Measurements from ENCODE around the gene ANKMY1.

GRCh38 chr2:240582781-240583180, 25.0 kb upstream of the ANKMY1 start:
- no peak for TF ChIP-seq CTCF (IDR thresholded peaks at IDR 0.05)
- no peak for TF ChIP-seq HOXA7 (CRISPR knock-in tag; IDR thresholded peaks at IDR 0.05)
- TF ChIP-seq BHLHE40 (IDR thresholded peaks at IDR 0.05; ENCODE audit: low read depth, low read length) = no peak
- no peak for TF ChIP-seq POLR2A (IDR thresholded peaks at IDR 0.05; ENCODE audit: low read length)
- TF ChIP-seq RFX5 (IDR thresholded peaks at IDR 0.05) = no peak
- no peak for TF ChIP-seq MAX (IDR thresholded peaks at IDR 0.05)
- TF ChIP-seq MYC (IDR thresholded peaks at IDR 0.05; ENCODE audit: borderline replicate concordance, low read length) = no peak
- no peak for TF ChIP-seq RAD21 (conservative IDR thresholded peaks at IDR 0.05 in 1 of 2, IDR thresholded peaks at IDR 0.05 in 1 of 2)
